Mucosa of stomach (tissue), 1 donor: Measurements from ENCODE around the gene ZBTB43.
"Not testable (repeated sequence)": the region's sequence is repeated elsewhere in the genome, so short reads cannot be mapped to it uniquely, and the experiment has no call there.

ENCODE experiments used
- H3K27me3 ChIP-seq: one replicate; pipeline ENCODE4 v1.7.0; 2013; ENCODE audit warnings: mild to moderate bottlenecking, low read length; ENCODE audit not compliant: control insufficient read depth, insufficient read depth
- H3K36me3 ChIP-seq: one replicate; pipeline ENCODE4 v1.7.0; 2013; ENCODE audit warnings: low read length; ENCODE audit not compliant: control insufficient read depth, insufficient read depth
- H3K4me1 ChIP-seq: one replicate; pipeline ENCODE4 v1.7.0; 2013; ENCODE audit warnings: mild to moderate bottlenecking, low read length; ENCODE audit not compliant: control insufficient read depth, insufficient read depth
- H3K4me3 ChIP-seq: one replicate; pipeline ENCODE4 v1.7.0; 2013; ENCODE audit warnings: low read length
- H3K9ac ChIP-seq: one replicate; pipeline ENCODE4 v1.7.0; 2013; ENCODE audit warnings: mild to moderate bottlenecking, low read length, moderate library complexity
- H3K9me3 ChIP-seq: one replicate; pipeline ENCODE4 v1.7.0; 2013; ENCODE audit warnings: mild to moderate bottlenecking, low read length, moderate library complexity; ENCODE audit not compliant: control insufficient read depth
- donor health status: Pancreatic carcinoma.

Gene ZBTB43

DNA sequence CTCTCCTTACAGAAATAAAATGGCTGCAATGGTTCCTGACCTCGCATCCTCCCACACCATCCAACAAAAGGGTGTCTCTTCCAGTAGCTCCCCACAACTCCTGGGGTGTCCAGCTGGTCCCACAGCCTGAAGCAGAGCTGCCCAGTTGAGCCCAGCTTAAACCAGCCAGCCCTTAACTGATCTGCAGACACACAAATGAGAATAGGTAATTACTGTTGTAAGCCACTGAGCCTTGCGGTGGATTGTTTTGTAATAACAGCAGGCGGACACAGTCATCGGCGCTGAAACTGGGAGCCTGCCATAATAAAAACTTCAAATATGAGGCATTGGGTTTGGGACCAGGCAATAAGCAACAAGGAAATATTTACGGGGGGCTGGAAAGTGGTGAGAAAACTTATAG, 10.4 kb upstream of the ZBTB43 start:
- no peak overlapping the region for H3K4me3 ChIP-seq
- peaks cover 11% of the 10 kb centered on the region for H3K4me1 ChIP-seq
- H3K27me3 ChIP-seq: peaks cover 4% of the 10 kb centered on the region
- no peak overlapping the region for H3K9ac ChIP-seq
- no peaks in the 10 kb centered on the region for H3K9me3 ChIP-seq
- no peaks in the 10 kb centered on the region for H3K36me3 ChIP-seq

DNA sequence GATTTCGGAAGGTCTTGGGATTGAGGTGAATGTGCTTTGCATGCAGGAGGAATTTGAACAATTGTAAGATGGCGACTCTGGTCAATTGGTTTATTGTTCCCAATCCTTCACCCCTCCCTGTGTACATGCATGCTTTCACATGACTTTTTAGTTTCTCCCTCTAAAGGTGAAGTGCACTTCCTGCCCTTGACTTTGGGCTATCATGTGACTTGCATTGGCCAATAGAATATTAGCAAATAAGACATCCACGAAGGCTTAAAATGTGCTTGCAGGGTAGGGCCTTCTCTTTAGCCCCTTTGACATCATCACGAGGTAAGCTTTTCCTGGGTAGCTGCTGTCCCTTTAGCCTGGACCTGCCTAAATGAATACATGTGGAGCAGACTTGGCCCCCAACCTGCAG, 8.1 kb upstream of the ZBTB43 start:
- Histone ChIP-seq H3K4me3 (no peak overlapping the region), H3K27me3 (peaks cover 4% of the 10 kb centered on the region), H3K36me3 (no peaks in the 10 kb centered on the region), H3K4me1 (peaks cover 6% of the 10 kb centered on the region), H3K9me3 (no peaks in the 10 kb centered on the region), H3K9ac (no peak overlapping the region)

DNA sequence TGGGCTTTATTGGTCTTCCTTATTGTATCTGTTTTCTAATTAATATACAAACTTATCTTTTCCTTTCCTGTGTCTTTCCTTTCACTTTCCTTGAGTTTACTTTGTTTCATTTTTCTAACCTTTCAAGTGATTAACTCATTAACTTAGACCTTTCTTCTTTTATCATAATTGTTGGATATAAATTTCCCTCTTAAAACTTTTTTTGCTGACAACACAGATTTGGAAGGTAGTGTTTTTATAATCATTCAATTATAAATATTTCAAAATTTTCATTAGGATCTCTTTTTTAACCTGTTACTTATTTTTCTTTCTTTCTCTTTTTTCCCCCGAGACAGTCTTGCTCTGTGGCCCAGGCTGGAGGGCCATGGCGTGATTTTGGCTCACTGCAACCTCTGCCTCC, 6.9 kb upstream of the ZBTB43 start:
- no peaks in the 10 kb centered on the region for H3K36me3 ChIP-seq

DNA sequence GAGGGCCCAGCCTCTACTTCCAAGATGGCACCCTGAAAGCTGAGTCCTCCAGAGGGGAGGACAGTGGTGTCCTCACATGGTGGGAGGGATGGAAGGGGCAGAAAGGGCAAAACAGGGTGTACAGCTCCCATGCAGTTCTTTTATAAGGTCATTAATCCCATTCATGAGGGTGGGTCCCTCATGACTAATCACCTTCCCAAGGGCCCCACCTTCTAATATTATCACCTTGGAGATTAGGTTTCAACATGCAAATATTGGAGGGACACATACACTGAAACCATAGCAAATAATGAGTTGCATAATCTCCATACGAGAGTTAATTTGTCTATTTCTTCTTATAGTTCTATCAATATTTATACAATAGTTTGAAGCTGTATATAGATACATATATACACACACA, 5.8 kb upstream of the ZBTB43 start:
- no peaks in the 10 kb centered on the region for H3K36me3 ChIP-seq
- no peak overlapping the region for H3K9ac ChIP-seq
- no peaks in the 10 kb centered on the region for H3K9me3 ChIP-seq
- H3K4me3 ChIP-seq: no peak overlapping the region
- no peaks in the 10 kb centered on the region for H3K27me3 ChIP-seq
- H3K4me1 ChIP-seq: peaks cover 6% of the 10 kb centered on the region

More for the DNA sequence above, 6.9 kb upstream of the ZBTB43 start:
- no peak overlapping the region for H3K4me3 ChIP-seq
- H3K9ac ChIP-seq: no peak overlapping the region
- H3K4me1 ChIP-seq: peaks cover 6% of the 10 kb centered on the region
- no peaks in the 10 kb centered on the region for H3K9me3 ChIP-seq
- peaks cover 2% of the 10 kb centered on the region for H3K27me3 ChIP-seq

DNA sequence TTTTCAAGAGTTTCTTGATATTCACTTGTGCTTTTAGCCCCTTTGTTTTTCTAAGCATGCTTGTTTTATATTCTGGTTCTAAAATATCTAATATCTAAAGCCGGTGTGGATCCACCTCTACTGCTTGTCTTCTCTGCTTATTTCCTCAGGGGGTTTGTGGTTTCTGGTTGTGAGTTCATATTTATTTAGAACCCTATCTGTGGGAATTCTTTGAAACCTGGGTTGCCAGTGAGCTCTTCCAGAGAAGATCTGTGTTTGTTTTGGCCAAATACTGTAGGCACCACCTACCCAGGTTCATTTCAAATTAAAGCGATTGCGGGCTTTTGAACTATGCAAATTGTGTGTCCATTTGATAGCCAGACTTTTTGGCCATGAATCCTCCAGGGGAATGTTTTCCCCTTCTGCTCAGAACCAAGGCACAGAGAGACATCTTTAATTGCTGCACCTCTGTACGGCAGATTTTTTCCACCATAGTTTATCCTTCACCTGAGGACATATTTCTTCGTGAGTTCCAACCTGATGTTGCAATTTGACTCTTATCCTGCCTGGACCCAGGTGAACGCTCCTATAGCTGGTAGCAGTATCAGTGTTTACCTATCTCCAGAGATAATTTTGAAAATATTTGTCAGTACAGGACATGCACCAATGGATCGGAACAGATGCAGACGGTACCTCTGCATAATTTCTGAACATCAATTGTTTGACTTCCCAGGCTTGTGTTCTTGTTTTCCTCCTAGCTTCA, 2.4 kb upstream of the ZBTB43 start:
- Histone ChIP-seq H3K4me3 (no peak overlapping the region), H3K4me1 (peaks cover 21% of the 10 kb centered on the region), H3K27me3 (no peaks in the 10 kb centered on the region), H3K9me3 (no peaks in the 10 kb centered on the region), H3K36me3 (no peaks in the 10 kb centered on the region), H3K9ac (no peak overlapping the region)

DNA sequence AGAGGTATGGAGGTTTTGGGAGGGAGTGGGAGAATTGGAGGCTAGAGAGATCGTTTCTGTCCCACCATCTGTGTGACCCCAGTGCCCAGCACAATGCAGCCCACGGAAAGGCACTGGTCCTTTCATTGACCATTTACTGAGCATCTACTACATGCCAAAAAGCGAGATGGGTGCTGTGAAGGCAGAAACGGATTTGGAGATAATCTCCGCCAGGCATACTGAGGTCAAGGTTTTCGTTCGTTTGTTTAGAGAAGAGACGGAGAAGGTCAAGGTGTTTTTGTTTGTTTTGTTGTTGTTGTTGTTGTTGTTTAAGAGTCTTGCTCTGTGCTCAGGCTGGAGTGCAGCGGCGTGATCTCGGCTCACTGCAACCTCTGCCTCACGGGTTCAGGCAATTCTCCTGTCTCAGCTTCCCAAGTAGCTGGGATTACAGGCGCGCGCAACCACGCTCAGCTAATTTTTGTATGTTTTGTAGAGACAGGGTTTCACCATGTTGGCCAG, 593 bp upstream of the ZBTB43 start:
- Histone ChIP-seq H3K9me3 (no peaks in the 10 kb centered on the region), H3K4me1 (peaks cover 21% of the 10 kb centered on the region), H3K27me3 (no peaks in the 10 kb centered on the region), H3K36me3 (no peaks in the 10 kb centered on the region), H3K4me3 (peak overlapping the region; percentile 90), H3K9ac (peak overlapping the region; percentile 93)

DNA sequence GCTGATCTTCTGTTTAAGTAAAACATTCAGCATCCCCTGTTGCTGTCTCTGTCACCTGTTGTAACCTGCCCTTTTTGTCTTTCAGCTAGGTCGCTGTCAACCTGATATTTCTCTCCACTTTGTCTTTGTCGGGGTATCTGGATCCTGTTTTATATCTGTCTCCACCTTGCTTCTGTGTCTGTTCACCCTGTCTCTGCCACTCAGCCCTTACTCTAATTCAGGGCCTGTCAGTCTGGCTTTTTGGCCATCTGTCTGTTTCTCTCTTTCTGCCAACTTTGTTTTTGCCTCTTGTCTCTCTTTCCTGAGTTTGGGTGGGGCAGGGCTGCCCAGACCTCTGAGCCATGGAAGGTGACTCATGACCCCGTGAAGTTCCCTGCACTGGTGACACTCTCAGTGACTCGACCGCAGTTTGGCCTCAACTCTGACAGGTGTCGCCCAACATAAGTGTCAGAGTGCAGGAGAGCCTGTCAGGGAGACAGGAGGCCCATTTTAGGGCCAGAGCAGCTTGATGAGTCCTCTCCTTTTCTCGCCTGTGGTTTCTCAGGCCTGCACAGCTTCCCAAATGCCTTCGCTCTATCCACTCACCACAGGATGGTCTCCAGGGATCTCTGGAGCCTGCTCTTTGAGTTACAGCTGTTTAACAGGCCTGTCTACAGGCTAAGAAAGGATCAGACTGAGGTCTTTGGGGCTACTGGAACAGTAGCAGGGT, 868 bp downstream of the ZBTB43 start:
- H3K4me3 ChIP-seq: peak overlapping the region; percentile 90
- H3K9ac ChIP-seq: peak overlapping the region; percentile 93
- no peaks in the 10 kb centered on the region for H3K27me3 ChIP-seq
- H3K36me3 ChIP-seq: no peaks in the 10 kb centered on the region
- no peaks in the 10 kb centered on the region for H3K9me3 ChIP-seq
- H3K4me1 ChIP-seq: peaks cover 21% of the 10 kb centered on the region

DNA sequence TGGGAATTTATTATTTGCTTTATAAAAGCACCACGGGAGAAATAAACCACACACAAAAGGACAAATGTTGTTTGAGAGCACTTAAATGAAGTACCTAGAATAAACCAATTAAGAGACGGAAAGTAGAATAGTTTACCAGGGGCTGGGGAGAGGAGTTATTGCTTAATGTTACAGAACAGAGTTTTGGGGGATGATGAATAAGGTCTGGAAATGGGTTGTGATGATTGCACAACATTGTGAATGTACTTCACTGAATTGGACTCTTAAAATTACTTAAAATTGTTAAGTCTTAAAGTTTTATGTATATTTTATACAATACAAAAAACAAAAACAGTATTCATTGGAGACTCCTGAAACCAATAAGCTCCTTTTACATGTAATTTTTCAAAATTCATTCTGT, 1.5 kb downstream of the ZBTB43 start:
- peaks cover 21% of the 10 kb centered on the region for H3K4me1 ChIP-seq
- peak overlapping the region; percentile 93 for H3K9ac ChIP-seq
- peak overlapping the region; percentile 90 for H3K4me3 ChIP-seq

DNA sequence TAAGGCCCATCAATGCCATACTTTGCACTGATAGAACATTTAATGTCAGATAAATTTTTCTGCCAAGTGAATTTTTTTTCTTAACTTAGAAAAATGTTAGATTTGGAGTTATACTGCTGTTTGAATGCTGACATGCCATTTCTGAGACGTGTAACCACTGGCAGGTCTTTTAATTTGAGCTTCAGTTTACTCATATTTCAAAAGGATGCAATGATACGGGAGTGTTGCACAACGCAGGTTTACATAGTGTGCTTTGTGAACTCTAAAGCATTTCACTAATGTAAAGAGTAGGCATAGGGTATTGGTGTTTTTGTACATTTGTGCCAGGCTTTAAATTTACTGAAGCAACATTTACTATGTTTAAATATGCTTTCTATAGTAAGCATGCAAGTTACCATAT, 4.2 kb downstream of the ZBTB43 start:
- H3K36me3 ChIP-seq: no peaks in the 10 kb centered on the region
- no peak overlapping the region for H3K4me3 ChIP-seq
- H3K9ac ChIP-seq: no peak overlapping the region

More for the DNA sequence above, 1.5 kb downstream of the ZBTB43 start:
- Histone ChIP-seq H3K36me3 (no peaks in the 10 kb centered on the region), H3K27me3 (no peaks in the 10 kb centered on the region), H3K9me3 (no peaks in the 10 kb centered on the region)

DNA sequence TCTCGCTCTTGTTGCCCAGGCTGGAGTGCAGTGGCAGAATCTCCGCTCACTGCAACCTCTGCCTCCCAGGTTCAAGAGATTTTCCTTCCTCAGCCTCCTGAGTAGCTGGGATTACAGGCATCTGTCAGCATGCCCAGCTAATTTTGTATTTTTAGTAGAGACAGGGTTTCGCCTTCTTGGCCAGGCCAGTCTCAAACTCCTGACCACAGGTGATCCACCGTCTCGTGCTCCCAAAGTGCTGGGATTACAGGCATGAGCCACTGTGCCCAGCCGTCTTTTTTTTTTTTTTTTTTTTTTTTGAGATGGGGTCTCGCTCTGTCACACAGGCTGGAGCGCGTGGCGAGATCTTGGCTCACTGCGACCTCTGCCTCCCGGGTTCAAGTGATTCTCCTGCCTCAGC, 5.4 kb downstream of the ZBTB43 start:
- not testable (repeated sequence) for H3K36me3 ChIP-seq, H3K4me3 ChIP-seq

More for the DNA sequence above, 4.2 kb downstream of the ZBTB43 start:
- H3K4me1 ChIP-seq: peaks cover 15% of the 10 kb centered on the region
- no peaks in the 10 kb centered on the region for H3K9me3 ChIP-seq
- H3K27me3 ChIP-seq: no peaks in the 10 kb centered on the region

DNA sequence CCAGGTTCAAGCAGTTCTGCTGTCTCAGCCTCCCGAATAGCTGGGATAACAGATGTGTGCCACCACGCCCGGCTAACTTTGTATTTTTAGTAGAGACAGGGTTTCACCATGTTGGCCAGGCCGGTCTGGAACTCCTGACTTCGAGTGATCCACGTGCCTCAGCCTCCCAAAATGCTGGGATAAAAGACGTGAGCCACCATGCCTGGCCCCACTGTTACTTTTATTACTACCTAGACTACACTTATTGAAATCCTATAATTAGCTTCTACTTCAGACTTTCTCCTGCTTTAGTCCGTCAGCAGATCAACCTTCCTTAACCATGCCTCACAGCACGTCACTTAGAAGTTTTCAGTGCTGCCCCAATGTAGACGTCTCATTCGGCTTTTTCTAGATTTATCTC, 8.2 kb downstream of the ZBTB43 start:
- Histone ChIP-seq H3K4me3 (no peak overlapping the region), H3K4me1 (no peaks in the 10 kb centered on the region), H3K36me3 (no peaks in the 10 kb centered on the region), H3K9me3 (no peaks in the 10 kb centered on the region), H3K9ac (no peak overlapping the region), H3K27me3 (no peaks in the 10 kb centered on the region)

More for the DNA sequence above, 5.4 kb downstream of the ZBTB43 start:
- not testable (repeated sequence) for H3K9ac ChIP-seq, H3K9me3 ChIP-seq, H3K27me3 ChIP-seq
- peaks cover 12% of the 10 kb centered on the region for H3K4me1 ChIP-seq

DNA sequence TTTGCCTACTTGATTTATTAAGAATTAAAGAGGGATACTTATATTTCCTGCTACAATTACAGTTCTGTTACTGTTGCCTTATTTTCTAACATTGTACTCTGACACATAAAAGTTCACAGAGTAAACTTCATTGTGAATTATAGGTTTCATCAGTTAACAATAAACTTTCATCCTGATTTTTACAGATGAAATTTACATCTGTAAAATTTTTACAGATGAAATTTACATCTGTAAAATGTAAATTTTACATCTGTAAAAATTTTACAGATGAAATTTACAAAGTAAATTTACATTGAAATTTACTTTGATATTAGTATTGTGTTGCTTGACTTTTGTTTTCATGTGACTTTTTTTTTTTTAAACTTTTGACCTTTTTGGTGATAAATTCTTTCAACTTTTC, 9.3 kb downstream of the ZBTB43 start:
- Histone ChIP-seq H3K9ac (no peak overlapping the region), H3K4me1 (no peaks in the 10 kb centered on the region), H3K36me3 (no peaks in the 10 kb centered on the region), H3K9me3 (peaks cover 7% of the 10 kb centered on the region), H3K4me3 (no peak overlapping the region), H3K27me3 (no peaks in the 10 kb centered on the region)
